ENCODE measurements around the gene CCNL1.
"Not testable (repeated sequence)": the region's sequence is repeated elsewhere in the genome, so short reads cannot be mapped to it uniquely, and the experiment has no call there.

Gene CCNL1

GRCh38 chr3:157199841-157200240, 39.9 kb upstream of the CCNL1 start:
- ATAC-seq = no peak
- TF ChIP-seq GLIS3 (CRISPR knock-in tag; IDR thresholded peaks at IDR 0.05) (no peak), CSDC2 (CRISPR knock-in tag; IDR thresholded peaks at IDR 0.05) (no peak), TCF4 (CRISPR knock-in tag; IDR thresholded peaks at IDR 0.05; ENCODE audit: borderline replicate concordance) (no peak), ZFP30 (CRISPR knock-in tag; IDR thresholded peaks at IDR 0.05) (no peak), SNAI2 (CRISPR knock-in tag; IDR thresholded peaks at IDR 0.05) (no peak), PPARA (CRISPR knock-in tag; IDR thresholded peaks at IDR 0.05; ENCODE audit: borderline replicate concordance) (no peak), PATZ1 (CRISPR knock-in tag; IDR thresholded peaks at IDR 0.05; ENCODE audit: borderline replicate concordance) (no peak), TOX (CRISPR knock-in tag; IDR thresholded peaks at IDR 0.05; ENCODE audit: borderline replicate concordance) (no peak), BACH2 (CRISPR knock-in tag; IDR thresholded peaks at IDR 0.05; ENCODE audit: borderline replicate concordance) (no peak), ZNF8 (CRISPR knock-in tag; IDR thresholded peaks at IDR 0.05) (no peak)
- TF ChIP-seq, protein P1, sequence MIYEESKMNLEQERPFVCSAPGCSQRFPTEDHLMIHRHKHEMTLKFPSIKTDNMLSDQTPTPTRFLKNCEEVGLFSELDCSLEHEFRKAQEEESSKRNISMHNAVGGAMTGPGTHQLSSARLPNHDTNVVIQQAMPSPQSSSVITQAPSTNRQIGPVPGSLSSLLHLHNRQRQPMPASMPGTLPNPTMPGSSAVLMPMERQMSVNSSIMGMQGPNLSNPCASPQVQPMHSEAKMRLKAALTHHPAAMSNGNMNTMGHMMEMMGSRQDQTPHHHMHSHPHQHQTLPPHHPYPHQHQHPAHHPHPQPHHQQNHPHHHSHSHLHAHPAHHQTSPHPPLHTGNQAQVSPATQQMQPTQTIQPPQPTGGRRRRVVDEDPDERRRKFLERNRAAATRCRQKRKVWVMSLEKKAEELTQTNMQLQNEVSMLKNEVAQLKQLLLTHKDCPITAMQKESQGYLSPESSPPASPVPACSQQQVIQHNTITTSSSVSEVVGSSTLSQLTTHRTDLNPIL (CRISPR knock-in tag; IDR thresholded peaks at IDR 0.05; ENCODE audit: low read depth) = no peak
- TF ChIP-seq, protein P2, sequence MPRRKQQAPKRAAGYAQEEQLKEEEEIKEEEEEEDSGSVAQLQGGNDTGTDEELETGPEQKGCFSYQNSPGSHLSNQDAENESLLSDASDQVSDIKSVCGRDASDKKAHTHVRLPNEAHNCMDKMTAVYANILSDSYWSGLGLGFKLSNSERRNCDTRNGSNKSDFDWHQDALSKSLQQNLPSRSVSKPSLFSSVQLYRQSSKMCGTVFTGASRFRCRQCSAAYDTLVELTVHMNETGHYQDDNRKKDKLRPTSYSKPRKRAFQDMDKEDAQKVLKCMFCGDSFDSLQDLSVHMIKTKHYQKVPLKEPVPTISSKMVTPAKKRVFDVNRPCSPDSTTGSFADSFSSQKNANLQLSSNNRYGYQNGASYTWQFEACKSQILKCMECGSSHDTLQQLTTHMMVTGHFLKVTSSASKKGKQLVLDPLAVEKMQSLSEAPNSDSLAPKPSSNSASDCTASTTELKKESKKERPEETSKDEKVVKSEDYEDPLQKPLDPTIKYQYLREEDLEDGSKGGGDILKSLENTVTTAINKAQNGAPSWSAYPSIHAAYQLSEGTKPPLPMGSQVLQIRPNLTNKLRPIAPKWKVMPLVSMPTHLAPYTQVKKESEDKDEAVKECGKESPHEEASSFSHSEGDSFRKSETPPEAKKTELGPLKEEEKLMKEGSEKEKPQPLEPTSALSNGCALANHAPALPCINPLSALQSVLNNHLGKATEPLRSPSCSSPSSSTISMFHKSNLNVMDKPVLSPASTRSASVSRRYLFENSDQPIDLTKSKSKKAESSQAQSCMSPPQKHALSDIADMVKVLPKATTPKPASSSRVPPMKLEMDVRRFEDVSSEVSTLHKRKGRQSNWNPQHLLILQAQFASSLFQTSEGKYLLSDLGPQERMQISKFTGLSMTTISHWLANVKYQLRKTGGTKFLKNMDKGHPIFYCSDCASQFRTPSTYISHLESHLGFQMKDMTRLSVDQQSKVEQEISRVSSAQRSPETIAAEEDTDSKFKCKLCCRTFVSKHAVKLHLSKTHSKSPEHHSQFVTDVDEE (CRISPR knock-in tag; IDR thresholded peaks at IDR 0.05) = no peak
- TF ChIP-seq, protein P3, sequence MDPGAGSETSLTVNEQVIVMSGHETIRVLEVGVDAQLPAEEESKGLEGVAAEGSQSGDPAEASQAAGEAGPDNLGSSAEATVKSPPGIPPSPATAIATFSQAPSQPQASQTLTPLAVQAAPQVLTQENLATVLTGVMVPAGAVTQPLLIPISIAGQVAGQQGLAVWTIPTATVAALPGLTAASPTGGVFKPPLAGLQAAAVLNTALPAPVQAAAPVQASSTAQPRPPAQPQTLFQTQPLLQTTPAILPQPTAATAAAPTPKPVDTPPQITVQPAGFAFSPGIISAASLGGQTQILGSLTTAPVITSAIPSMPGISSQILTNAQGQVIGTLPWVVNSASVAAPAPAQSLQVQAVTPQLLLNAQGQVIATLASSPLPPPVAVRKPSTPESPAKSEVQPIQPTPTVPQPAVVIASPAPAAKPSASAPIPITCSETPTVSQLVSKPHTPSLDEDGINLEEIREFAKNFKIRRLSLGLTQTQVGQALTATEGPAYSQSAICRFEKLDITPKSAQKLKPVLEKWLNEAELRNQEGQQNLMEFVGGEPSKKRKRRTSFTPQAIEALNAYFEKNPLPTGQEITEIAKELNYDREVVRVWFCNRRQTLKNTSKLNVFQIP (CRISPR knock-in tag; IDR thresholded peaks at IDR 0.05; ENCODE audit: borderline replicate concordance, low read depth) = no peak

- no peak for TF ChIP-seq ZFP30 (CRISPR knock-in tag; IDR thresholded peaks at IDR 0.05)
- no peak for TF ChIP-seq RARB (CRISPR knock-in tag; IDR thresholded peaks at IDR 0.05)
- no peak for TF ChIP-seq ISL1 (CRISPR knock-in tag; IDR thresholded peaks at IDR 0.05)
- ATAC-seq = no peak
Measured at GRCh38 chr3:157195965-157196364, 36.0 kb upstream of the CCNL1 start.

DNA sequence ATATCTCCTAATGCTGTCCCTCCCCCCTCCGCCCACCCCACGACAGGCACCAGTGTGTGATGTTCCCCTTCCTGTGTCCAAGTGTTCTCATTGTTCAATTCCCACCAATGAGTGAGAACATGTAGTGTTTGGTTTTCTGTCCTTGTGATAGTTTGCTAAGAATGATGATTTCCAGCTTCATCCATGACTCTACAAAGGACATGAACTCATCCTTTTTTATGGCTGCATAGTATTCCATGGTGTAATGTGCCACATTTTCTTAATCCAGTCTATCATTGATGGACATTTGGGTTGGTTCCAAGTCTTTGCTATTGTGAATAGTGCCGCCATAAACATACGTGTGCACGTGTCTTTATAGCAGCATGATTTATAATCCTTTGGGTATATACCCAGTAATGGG, 31.2 kb upstream of the CCNL1 start:
- not testable (repeated sequence) for ATAC-seq

GRCh38 chr3:157190380-157190872, 30.5 kb upstream of the CCNL1 start:
- ATAC-seq = no peak
- TF ChIP-seq ZNF565 (CRISPR knock-in tag; conservative IDR thresholded peaks at IDR 0.05; ENCODE audit: low read depth) (no peak), PATZ1 (CRISPR knock-in tag; IDR thresholded peaks at IDR 0.05; ENCODE audit: borderline replicate concordance) (no peak), ISL1 (CRISPR knock-in tag; IDR thresholded peaks at IDR 0.05) (no peak), CSDC2 (CRISPR knock-in tag; IDR thresholded peaks at IDR 0.05) (no peak), PPARA (CRISPR knock-in tag; IDR thresholded peaks at IDR 0.05; ENCODE audit: borderline replicate concordance) (no peak), TOX (CRISPR knock-in tag; IDR thresholded peaks at IDR 0.05; ENCODE audit: borderline replicate concordance) (no peak), ZNF70 (CRISPR knock-in tag; IDR thresholded peaks at IDR 0.05) (no peak), BACH2 (CRISPR knock-in tag; IDR thresholded peaks at IDR 0.05; ENCODE audit: borderline replicate concordance) (no peak), ZNF8 (CRISPR knock-in tag; IDR thresholded peaks at IDR 0.05) (no peak), ZFP30 (CRISPR knock-in tag; IDR thresholded peaks at IDR 0.05) (no peak), GLIS3 (CRISPR knock-in tag; IDR thresholded peaks at IDR 0.05) (no peak), ESRRG (CRISPR knock-in tag; IDR thresholded peaks at IDR 0.05) (no peak)
- TF ChIP-seq, protein P1 (CRISPR knock-in tag; IDR thresholded peaks at IDR 0.05; ENCODE audit: low read depth) = no peak
- TF ChIP-seq, protein P2 (CRISPR knock-in tag; IDR thresholded peaks at IDR 0.05) = no peak
- TF ChIP-seq, protein P3 (CRISPR knock-in tag; IDR thresholded peaks at IDR 0.05; ENCODE audit: borderline replicate concordance, low read depth) = no peak
